GM15510 (cell line): ENCODE results near the gene COG5.

Source experiments
- POLR2A ChIP-seq: IDR thresholded peaks from 3 replicates; pipeline ENCODE4 v1.6.1; 2011; ENCODE audit warnings: borderline replicate concordance; ENCODE audit not compliant: insufficient read length; ENCODE audit errors: extremely low read depth

Gene COG5

DNA sequence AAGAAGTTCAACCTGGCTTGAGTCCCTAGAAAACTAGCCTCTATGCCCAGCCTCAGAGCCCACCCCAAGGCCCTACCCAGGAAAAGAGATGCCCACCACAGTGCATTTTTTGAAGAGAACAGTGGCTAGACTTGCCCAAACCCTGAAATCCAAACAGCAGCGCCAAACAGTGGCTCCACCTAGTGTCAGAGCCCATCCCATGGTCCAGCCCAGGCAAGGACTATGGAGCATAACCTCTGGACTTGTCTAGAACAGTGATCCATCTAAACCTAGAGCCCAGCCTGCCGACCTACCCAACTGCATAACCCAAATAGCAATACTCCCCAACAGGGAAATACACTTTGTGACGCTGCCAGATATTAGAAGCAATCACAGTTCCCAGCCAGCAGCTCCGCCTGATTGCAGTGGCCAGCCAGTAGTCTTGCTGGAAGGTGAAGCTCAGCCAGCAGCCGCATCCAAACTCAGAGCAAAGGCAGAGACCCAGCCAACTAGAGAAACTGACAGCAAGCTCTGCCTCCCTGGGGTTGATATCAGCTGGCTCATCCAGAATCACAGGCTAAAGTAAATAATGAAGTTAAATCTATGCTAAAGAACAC lies 350.4 kb downstream of the COG5 start:
- no peak for TF ChIP-seq POLR2A

- TF ChIP-seq POLR2A: no peak
These were observed 351.0 kb downstream of the COG5 start for GRCh38 chr7:107212725-107213124.

DNA sequence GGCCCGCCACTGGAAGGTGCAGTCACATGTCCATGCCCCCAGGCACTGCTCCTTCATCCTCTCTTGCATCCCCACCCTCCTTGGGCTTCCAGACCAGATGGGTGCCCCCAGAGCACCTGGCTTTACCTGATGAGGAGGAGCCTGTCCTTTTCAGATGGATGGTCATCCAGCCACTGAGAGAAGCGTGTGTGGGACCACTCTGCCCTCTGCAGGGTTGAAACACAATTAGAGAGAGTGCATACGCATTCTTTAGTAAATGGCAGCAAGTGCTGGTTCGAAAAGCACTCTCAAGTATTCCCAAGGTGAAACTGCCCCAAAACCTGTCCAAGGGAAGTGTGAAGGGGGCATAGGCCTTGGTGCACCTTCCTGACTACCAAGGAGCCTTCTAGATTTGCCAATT lies 353.3 kb downstream of the COG5 start:
- TF ChIP-seq POLR2A: no peak

GRCh38 chr7:107209565-107209964 lies 354.2 kb downstream of the COG5 start:
- TF ChIP-seq POLR2A: no peak

DNA sequence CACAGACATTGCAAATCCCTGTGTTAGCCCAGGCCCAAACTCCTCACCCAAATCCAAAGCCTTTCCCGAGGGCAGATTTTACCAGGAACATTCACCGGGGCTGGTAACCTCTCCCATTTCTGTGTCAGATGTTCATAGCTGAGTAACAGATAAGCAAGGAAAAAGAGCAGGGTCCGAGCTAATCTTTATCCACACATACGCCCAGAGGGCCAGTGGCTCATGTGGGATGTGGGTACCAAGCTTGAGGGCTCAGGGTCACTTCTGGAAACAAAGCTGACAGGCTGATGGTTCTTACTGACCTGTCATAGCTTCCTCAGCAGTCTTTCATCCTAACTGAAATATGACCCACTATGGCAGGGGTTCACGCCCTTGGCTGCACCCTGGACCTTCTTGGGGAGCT lies 355.2 kb downstream of the COG5 start:
- TF ChIP-seq POLR2A: no peak

DNA sequence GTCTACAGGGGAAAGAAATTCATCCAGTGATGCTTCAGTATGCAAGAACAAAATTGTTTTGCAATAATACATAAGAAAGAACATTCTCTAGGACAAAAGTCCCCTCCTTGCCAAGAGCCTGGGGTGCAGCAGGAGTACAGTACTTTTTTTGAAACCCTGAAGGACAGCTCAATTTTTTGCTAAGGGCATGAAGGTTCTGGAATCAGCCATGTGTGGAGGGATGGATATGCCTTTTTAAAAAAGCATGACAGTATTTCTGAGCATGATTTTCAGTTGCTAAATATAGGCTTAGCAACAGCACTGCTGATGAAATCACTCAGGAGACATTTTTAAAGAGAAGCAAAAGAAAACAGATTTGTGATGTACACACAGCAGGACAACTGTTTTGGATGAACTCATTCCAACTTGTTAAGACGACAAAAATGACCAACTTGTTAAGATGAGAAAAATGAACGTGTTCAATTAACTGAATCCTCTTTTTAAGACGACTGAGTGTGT lies 355.6 kb downstream of the COG5 start:
- no peak for TF ChIP-seq POLR2A

DNA sequence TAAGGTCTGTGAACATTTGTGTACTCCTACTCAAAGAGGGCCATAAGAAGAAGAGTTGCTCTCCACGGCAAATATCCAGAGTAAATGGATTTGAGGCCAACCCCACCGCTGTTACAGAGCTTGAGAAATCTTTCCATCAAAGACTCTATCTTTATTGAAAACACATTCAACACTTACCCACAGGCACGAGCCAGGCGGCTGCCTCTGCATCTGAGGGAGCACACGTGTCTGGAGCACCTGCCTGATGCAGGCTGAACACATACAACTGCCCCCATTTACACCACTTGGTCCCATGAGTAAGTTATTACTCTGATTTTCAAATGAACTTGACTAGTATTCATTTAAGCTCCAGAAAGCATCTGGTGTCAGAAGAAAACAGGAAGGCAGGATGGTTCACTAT lies 356.3 kb downstream of the COG5 start:
- no peak for TF ChIP-seq POLR2A

GRCh38 chr7:107206706-107207105 lies 357.0 kb downstream of the COG5 start:
- no peak for TF ChIP-seq POLR2A

GRCh38 chr7:107206136-107206535 lies 357.6 kb downstream of the COG5 start:
- no peak for TF ChIP-seq POLR2A

DNA sequence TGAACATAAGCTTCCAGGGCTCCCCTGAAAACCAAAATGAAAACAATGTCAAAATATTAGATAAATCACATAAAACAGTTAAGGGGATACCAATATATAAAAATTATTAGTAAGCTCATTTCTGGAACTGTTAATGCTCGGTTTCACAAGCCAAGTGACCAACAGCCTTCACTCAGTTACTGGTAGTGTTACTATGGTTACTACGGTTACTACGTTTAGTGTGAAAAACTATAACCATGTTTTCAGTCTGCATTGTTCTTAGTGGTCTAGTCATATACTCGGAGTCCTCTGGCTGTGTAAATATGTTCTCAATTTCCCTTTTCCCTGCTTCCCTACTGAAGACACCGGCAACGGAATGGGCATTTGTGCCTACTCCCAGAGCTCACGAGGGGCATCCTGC lies 360.1 kb downstream of the COG5 start:
- no peak for TF ChIP-seq POLR2A

DNA sequence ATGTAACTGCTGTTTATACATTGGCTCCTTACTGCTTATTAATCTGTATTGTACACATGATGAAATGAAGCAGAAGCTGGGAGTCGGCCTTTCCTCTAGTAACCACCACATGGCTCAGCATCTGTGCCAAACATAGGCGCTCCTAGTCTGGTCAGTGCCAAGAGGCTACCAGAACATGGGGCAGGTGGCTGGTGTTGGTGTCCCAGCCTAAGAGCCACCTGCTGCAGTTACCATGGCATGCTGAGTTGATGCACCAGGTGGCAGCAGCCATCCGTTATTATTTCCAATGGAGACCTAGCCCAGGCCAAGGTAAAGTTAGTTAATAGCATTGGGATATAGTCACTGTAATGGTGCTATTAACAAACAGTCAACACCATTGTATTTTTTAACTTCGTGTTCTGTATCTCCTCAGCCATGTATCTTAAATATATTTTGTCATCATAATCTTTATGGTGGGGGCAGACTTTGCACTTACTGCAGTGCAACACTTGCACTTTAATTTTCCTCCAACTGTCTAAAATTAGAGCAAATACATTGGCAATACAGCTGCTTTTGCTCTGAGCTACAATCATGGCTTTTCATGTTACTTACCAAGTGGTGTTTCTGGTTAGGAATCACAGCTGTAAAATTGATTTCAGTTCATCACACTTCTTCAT lies 361.8 kb downstream of the COG5 start:
- TF ChIP-seq POLR2A: no peak

DNA sequence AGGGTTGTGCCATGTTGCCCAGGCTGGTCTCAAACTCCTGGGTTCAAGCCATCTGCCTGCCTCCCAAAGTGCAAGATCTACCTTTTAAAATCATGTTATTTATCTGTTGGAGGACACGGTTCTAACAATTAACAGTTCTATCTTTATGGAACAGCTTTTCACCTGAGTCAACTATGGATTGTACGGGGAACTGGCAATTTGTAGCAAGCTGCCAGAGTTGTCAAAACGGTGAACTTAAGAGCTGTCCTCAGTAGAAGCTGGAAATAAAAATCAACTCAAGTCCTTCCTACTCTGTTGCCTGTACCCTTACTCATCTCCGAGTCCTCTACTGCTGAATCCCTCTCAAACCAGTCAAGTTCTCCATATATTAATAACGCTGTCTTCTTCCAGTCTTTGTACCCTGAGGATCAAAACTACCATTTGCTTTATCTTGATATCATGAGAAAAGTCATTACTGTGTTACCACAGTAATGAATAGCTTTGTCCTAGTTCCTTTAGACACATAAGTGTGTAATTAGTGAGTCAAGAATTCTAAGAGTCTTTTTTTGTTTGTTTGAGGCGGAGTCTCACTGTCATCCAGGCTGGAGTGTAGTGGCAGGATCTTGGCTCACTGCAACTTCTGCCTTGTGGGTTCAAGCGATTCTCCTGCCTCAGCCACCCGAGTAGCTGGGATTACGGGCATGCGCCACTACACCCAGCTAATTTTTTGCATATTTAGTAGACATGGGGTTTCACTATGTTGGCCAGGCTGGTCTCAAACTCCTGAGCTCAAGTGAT lies 366.7 kb downstream of the COG5 start:
- TF ChIP-seq POLR2A: no peak

DNA sequence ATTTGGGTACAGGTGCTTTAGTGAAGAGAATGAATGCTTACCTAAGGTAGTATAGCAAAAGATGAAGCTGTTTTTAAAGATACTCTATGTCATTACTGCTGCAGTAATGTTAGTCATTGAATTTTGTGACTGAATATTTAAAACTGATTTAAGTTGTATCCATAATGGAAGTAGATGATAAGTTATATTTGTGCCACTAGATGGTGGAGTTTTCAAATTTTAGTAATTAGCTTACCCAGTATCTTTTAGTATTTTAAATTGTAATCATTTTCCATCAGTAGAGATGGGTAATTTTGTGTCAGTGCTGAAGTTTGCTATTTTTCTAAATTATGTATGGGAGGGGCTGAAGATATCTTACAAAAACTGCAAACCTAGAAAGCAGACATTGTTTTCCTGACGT lies 369.7 kb downstream of the COG5 start:
- TF ChIP-seq POLR2A: no peak

- TF ChIP-seq POLR2A: no peak
These were observed 373.6 kb downstream of the COG5 start for GRCh38 chr7:107190090-107190489.

DNA sequence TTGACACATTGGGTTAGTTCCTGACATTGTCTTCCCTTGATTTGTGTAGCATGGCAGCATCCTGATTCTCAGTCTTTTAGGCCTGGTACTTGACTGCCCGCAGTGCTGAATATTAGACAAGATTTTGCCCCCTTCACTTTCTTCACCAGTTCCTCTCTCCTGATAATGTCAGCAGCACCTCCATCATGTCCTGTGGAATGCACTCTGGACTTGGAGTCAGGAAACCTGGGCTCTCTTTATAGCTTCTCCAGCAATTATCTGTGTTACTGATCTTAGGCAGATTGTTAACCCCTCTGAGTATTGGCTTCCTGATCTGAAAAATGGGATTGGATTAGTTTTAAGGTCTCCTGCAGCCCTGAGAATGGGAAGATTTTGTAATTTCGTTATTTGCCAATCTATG lies 375.9 kb downstream of the COG5 start:
- no peak for TF ChIP-seq POLR2A

DNA sequence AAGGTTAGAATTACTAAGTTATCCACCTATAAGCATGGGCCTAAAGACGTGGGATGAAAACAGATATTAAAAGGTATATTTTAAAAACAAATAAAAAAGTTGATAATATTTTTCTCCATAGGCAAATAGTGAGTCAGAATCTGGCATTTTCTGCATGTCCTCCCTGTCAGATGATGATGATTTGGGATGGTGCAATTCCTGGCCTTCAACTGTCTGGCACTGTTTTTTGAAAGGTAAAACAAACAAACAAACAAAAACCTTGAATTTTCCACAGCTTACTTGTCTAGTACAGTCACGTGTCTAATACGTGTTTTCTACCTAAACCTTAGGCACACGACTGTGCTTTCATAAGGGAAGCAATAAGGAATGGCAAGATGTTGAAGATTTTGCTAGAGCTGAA lies 377.5 kb downstream of the COG5 start:
- no peak for TF ChIP-seq POLR2A
